ENCODE results near the gene NKAIN1. TPM values are rescaled to one million over a fixed set of nuclear protein-coding genes. Genes with fewer than 3 reads are reported as not detected.
"Not testable (repeated sequence)": the region's sequence is repeated elsewhere in the genome, so short reads cannot be mapped to it uniquely, and the experiment has no call there.

Gene NKAIN1
- total and polyA plus RNA-seq, 2 donors (not counting 3 experiments of a cell fraction or from before 2014, with no cell fraction given) = 0.29 to 0.40 TPM

GRCh38 chr1:31140299-31140698, 99.4 kb downstream of the NKAIN1 start:
- no peak overlapping the region for H3K9ac ChIP-seq (replicated peaks; ENCODE audit: extremely low read depth, insufficient read depth, low read length)
- DNase-seq (ENCODE audit: low read depth, low spot score) (no peak), FAIRE-seq (no peak)
- H2AFZ ChIP-seq (ENCODE audit: low read depth, low read length) = no peak overlapping the region
- no TSS peak for BruUV-seq (replicated peaks)
- no peaks in the 10 kb centered on the region for H3K36me3 ChIP-seq (ENCODE audit: control insufficient read depth in 2 of 2, extremely low read depth in 1 of 2, insufficient read depth in 2 of 2, low read length in 2 of 2)
- no peak overlapping the region for H3K27ac ChIP-seq (ENCODE audit: insufficient read depth, low read depth, low read length)
- no peaks in the 10 kb centered on the region for H3K79me2 ChIP-seq (ENCODE audit: control insufficient read depth, insufficient read depth, low read length)
- no peak overlapping the region for H3K4me2 ChIP-seq (ENCODE audit: insufficient read depth, low read length)
- dilution Hi-C loops (cut with MboI; ENCODE audit: extremely low pct_ligation_motif_present, low sequenced_read_pairs) = no loop called here
- no peaks in the 10 kb centered on the region for H3K4me1 ChIP-seq (ENCODE audit: control insufficient read depth, extremely low read depth, insufficient read depth, low read length)
- H3K9me1 ChIP-seq (replicated peaks; ENCODE audit: control insufficient read depth, extremely low read depth, insufficient read depth, low read length) = no peaks in the 10 kb centered on the region
- ChIA-PET POLR2A (no interaction called here), CTCF (no interaction called here)
- no peaks in the 10 kb centered on the region for H3K9me3 ChIP-seq (replicated peaks; ENCODE audit: control insufficient read depth, insufficient read depth, low read length)
- intact Hi-C loops (cut with micrococcal nuclease) = no loop called here
- no peaks in the 10 kb centered on the region for H3K27me3 ChIP-seq (ENCODE audit: control insufficient read depth in 2 of 2, insufficient read depth in 2 of 2, low read length in 2 of 2)
- TF ChIP-seq MAX (IDR thresholded peaks at IDR 0.05; ENCODE audit: insufficient read depth, insufficient read length) (no peak), EZH2 (IDR thresholded peaks at IDR 0.05; ENCODE audit: borderline replicate concordance, low read depth, low read length, severe bottlenecking) (no peak), FOS (IDR thresholded peaks at IDR 0.05; ENCODE audit: borderline replicate concordance, insufficient read depth, low read length) (no peak), JUN (IDR thresholded peaks at IDR 0.05; ENCODE audit: borderline replicate concordance, insufficient read depth, insufficient read length, low read depth) (no peak), MYC (IDR thresholded peaks at IDR 0.05; ENCODE audit: low read depth, low read length) (no peak), GATA2 (IDR thresholded peaks at IDR 0.05; ENCODE audit: insufficient read depth, insufficient read length, low read depth, low read length) (no peak), POLR2AphosphoS5 (IDR thresholded peaks at IDR 0.05; ENCODE audit: insufficient read depth, low read depth, low read length) (no peak), CTCF (IDR thresholded peaks at IDR 0.05; ENCODE audit: extremely low read depth in 1 of 2, insufficient read depth in 1 of 2, low read depth in 1 of 2, low read length in 2 of 2) (no peak), POLR2A (IDR thresholded peaks at IDR 0.05; ENCODE audit: low read depth, low read length) (no peak)
- no peaks in the 10 kb centered on the region for H4K20me1 ChIP-seq (replicated peaks; ENCODE audit: control insufficient read depth, extremely low read depth, insufficient read depth, low read length)
- no peak overlapping the region for H3K4me3 ChIP-seq (replicated peaks in 1 of 3; ENCODE audit: insufficient read depth in 1 of 3, low read depth in 1 of 3, low read length in 3 of 3)

GRCh38 chr1:31138797-31139521, 100.7 kb downstream of the NKAIN1 start:
- BruUV-seq (replicated peaks); H3K9me3 ChIP-seq (replicated peaks; ENCODE audit: control insufficient read depth, insufficient read depth, low read length); H3K27ac ChIP-seq (ENCODE audit: insufficient read depth, low read depth, low read length); dilution Hi-C loops (cut with MboI; ENCODE audit: extremely low pct_ligation_motif_present, low sequenced_read_pairs); H2AFZ ChIP-seq (ENCODE audit: low read depth, low read length); POLR2A ChIA-PET; H4K20me1 ChIP-seq (replicated peaks; ENCODE audit: control insufficient read depth, extremely low read depth, insufficient read depth, low read length); H3K9me1 ChIP-seq (replicated peaks; ENCODE audit: control insufficient read depth, extremely low read depth, insufficient read depth, low read length); intact Hi-C loops (cut with micrococcal nuclease); CTCF ChIA-PET; FAIRE-seq; H3K4me1 ChIP-seq (ENCODE audit: control insufficient read depth, extremely low read depth, insufficient read depth, low read length); H3K4me2 ChIP-seq (ENCODE audit: insufficient read depth, low read length); H3K27me3 ChIP-seq (ENCODE audit: control insufficient read depth in 2 of 2, insufficient read depth in 2 of 2, low read length in 2 of 2); DNase-seq (ENCODE audit: low read depth, low spot score); H3K9ac ChIP-seq (replicated peaks; ENCODE audit: extremely low read depth, insufficient read depth, low read length); H3K79me2 ChIP-seq (ENCODE audit: control insufficient read depth, insufficient read depth, low read length); H3K4me3 ChIP-seq (replicated peaks in 1 of 3; ENCODE audit: insufficient read depth in 1 of 3, low read depth in 1 of 3, low read length in 3 of 3); H3K36me3 ChIP-seq (ENCODE audit: control insufficient read depth in 2 of 2, extremely low read depth in 1 of 2, insufficient read depth in 2 of 2, low read length in 2 of 2): not testable (repeated sequence)

- dilution Hi-C loops (cut with MboI; ENCODE audit: extremely low pct_ligation_motif_present, low sequenced_read_pairs); BruUV-seq (replicated peaks); H3K36me3 ChIP-seq (ENCODE audit: control insufficient read depth in 2 of 2, extremely low read depth in 1 of 2, insufficient read depth in 2 of 2, low read length in 2 of 2); H4K20me1 ChIP-seq (replicated peaks; ENCODE audit: control insufficient read depth, extremely low read depth, insufficient read depth, low read length); CTCF ChIA-PET; FAIRE-seq; H3K4me2 ChIP-seq (ENCODE audit: insufficient read depth, low read length); H3K27me3 ChIP-seq (ENCODE audit: control insufficient read depth in 2 of 2, insufficient read depth in 2 of 2, low read length in 2 of 2); H3K79me2 ChIP-seq (ENCODE audit: control insufficient read depth, insufficient read depth, low read length); POLR2A ChIA-PET; H3K9ac ChIP-seq (replicated peaks; ENCODE audit: extremely low read depth, insufficient read depth, low read length); DNase-seq (ENCODE audit: low read depth, low spot score); H3K9me3 ChIP-seq (replicated peaks; ENCODE audit: control insufficient read depth, insufficient read depth, low read length); H2AFZ ChIP-seq (ENCODE audit: low read depth, low read length); intact Hi-C loops (cut with micrococcal nuclease); H3K27ac ChIP-seq (ENCODE audit: insufficient read depth, low read depth, low read length); H3K4me3 ChIP-seq (replicated peaks in 1 of 3; ENCODE audit: insufficient read depth in 1 of 3, low read depth in 1 of 3, low read length in 3 of 3); H3K9me1 ChIP-seq (replicated peaks; ENCODE audit: control insufficient read depth, extremely low read depth, insufficient read depth, low read length); H3K4me1 ChIP-seq (ENCODE audit: control insufficient read depth, extremely low read depth, insufficient read depth, low read length): not testable (repeated sequence)
Observed at GRCh38 chr1:31137873-31138272, 101.8 kb downstream of the NKAIN1 start.
